ENCODE data around the gene RLBP1.

- TF ChIP-seq, protein P1, sequence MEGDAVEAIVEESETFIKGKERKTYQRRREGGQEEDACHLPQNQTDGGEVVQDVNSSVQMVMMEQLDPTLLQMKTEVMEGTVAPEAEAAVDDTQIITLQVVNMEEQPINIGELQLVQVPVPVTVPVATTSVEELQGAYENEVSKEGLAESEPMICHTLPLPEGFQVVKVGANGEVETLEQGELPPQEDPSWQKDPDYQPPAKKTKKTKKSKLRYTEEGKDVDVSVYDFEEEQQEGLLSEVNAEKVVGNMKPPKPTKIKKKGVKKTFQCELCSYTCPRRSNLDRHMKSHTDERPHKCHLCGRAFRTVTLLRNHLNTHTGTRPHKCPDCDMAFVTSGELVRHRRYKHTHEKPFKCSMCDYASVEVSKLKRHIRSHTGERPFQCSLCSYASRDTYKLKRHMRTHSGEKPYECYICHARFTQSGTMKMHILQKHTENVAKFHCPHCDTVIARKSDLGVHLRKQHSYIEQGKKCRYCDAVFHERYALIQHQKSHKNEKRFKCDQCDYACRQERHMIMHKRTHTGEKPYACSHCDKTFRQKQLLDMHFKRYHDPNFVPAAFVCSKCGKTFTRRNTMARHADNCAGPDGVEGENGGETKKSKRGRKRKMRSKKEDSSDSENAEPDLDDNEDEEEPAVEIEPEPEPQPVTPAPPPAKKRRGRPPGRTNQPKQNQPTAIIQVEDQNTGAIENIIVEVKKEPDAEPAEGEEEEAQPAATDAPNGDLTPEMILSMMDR (IDR thresholded peaks at IDR 0.05; ENCODE audit: low read depth, low read length) = no peak
- TF ChIP-seq MYC (IDR thresholded peaks at IDR 0.05; ENCODE audit: low read depth, low read length) = no peak
- TF ChIP-seq POLR2A (IDR thresholded peaks at IDR 0.05; ENCODE audit: extremely low read depth, insufficient read length) = no peak
Measured at GRCh38 chr15:89205991-89206585, 15.3 kb downstream of the RLBP1 start.
